CD14-positive monocyte (primary cell): Measurements from ENCODE around the gene CDC45. TPM values are rescaled to one million over a fixed set of nuclear protein-coding genes. Genes with fewer than 3 reads are reported as not detected.

Source experiments
- DNase-seq, 3 donors: peaks; one replicate each; pipeline ENCODE4 v3.0.0-alpha.2; 2011 to 2022
- H2AFZ ChIP-seq: 2 replicates; pipeline ENCODE4 v1.6.0; 2012; ENCODE audit warnings: mild to moderate bottlenecking, low read depth, low read length, inconsistent platforms; ENCODE audit not compliant: insufficient read depth, poor library complexity, severe bottlenecking
- H3K27ac ChIP-seq, 2 donors: 1 replicate in 1 of 2; 2 replicates in 1 of 2; pipeline ENCODE4 v1.5.1; 2012 to 2013; ENCODE audit warnings: low read length in 2 of 2, control low read depth in 1 of 2, inconsistent platforms in 1 of 2, low read depth in 1 of 2, mild to moderate bottlenecking in 1 of 2
- H3K27me3 ChIP-seq, 2 donors: one replicate each; pipeline versions ENCODE4 v1.6.0 to v1.6.1; 2011 to 2013; ENCODE audit warnings: low read length in 2 of 2; ENCODE audit not compliant: control insufficient read depth in 2 of 2, insufficient read depth in 2 of 2
- H3K36me3 ChIP-seq, 2 donors: replicated peaks in 1 of 2; 1 replicate in 1 of 2; 2 replicates in 1 of 2; pipeline versions ENCODE4 v1.5.1 to v1.6.1; 2012 to 2013; ENCODE audit warnings: low read length in 2 of 2, control low read depth in 1 of 2, inconsistent platforms in 1 of 2, mild to moderate bottlenecking in 1 of 2; ENCODE audit not compliant: insufficient read depth in 2 of 2, control insufficient read depth in 1 of 2
- H3K4me1 ChIP-seq, 2 donors: 1 replicate in 1 of 2; 2 replicates in 1 of 2; pipeline versions ENCODE4 v1.5.1 to v1.6.1; 2012 to 2013; ENCODE audit warnings: low read length in 2 of 2, control low read depth in 1 of 2, inconsistent platforms in 1 of 2, mild to moderate bottlenecking in 1 of 2, moderate library complexity in 1 of 2; ENCODE audit not compliant: insufficient read depth in 2 of 2, control insufficient read depth in 1 of 2
- H3K4me2 ChIP-seq: replicated peaks from 2 replicates; pipeline ENCODE3; 2012; ENCODE audit warnings: low read length, moderate library complexity, mild to moderate bottlenecking; ENCODE audit not compliant: poor library complexity, severe bottlenecking; ENCODE audit errors: extremely low read depth
- H3K4me3 ChIP-seq, 3 experiments: fragments of 200-600 bp in 1 of 3; sonication (generic) in 1 of 3; replicated peaks in 1 of 3; 1 replicate in 2 of 3; 2 replicates in 1 of 3; pipeline ENCODE4 v1.5.1; 2011 to 2013; ENCODE audit warnings: low read length in 3 of 3, mild to moderate bottlenecking in 3 of 3, control low read depth in 2 of 3, low read depth in 2 of 3, inconsistent platforms in 1 of 3, moderate library complexity in 1 of 3
- H3K79me2 ChIP-seq: 2 replicates; pipeline ENCODE4 v1.6.0; 2012; ENCODE audit warnings: mild to moderate bottlenecking, control low read depth, inconsistent platforms, low read length, moderate library complexity; ENCODE audit not compliant: insufficient read depth
- H3K9ac ChIP-seq: 2 replicates; pipeline ENCODE4 v1.6.0; 2017; ENCODE audit warnings: low read length, mild to moderate bottlenecking; ENCODE audit not compliant: insufficient read depth, poor library complexity, severe bottlenecking
- H3K9me3 ChIP-seq, 2 donors: replicated peaks in 1 of 2; 1 replicate in 1 of 2; 2 replicates in 1 of 2; pipeline versions ENCODE4 v1.5.1 to v1.6.1; 2012 to 2013; ENCODE audit warnings: low read length in 2 of 2, control low read depth in 1 of 2; ENCODE audit not compliant: control insufficient read depth in 1 of 2, insufficient read depth in 1 of 2
- H4K20me1 ChIP-seq: 2 replicates; pipeline ENCODE4 v1.6.0; 2012; ENCODE audit warnings: mild to moderate bottlenecking, low read length, control low read depth, moderate library complexity; ENCODE audit not compliant: insufficient read depth
- H3K27ac Mint-ChIP-seq, 7 donors: one replicate each; pipeline ENCODE4 v1.8.0; 2020; ENCODE audit warnings: mild to moderate bottlenecking in 7 of 7, mixed read lengths in 7 of 7, moderate library complexity in 6 of 7, inconsistent platforms in 2 of 7
- H3K27me3 Mint-ChIP-seq, 3 donors: one replicate each; pipeline ENCODE4 v1.8.0; 2021 to 2022; ENCODE audit warnings: low read depth in 3 of 3, mild to moderate bottlenecking in 3 of 3, mixed read lengths in 3 of 3, moderate library complexity in 3 of 3, inconsistent platforms in 1 of 3
- H3K36me3 Mint-ChIP-seq, 2 donors: one replicate each; pipeline ENCODE4 v1.8.0; 2020; ENCODE audit warnings: mixed read lengths in 2 of 2, inconsistent platforms in 1 of 2, mild to moderate bottlenecking in 1 of 2
- H3K4me1 Mint-ChIP-seq: one replicate; pipeline ENCODE4 v1.8.0; 2020; ENCODE audit warnings: mild to moderate bottlenecking, mixed read lengths
- H3K4me3 Mint-ChIP-seq, 2 donors: one replicate each; pipeline ENCODE4 v1.8.0; 2020; ENCODE audit warnings: mild to moderate bottlenecking in 2 of 2, mixed read lengths in 2 of 2, moderate library complexity in 1 of 2
- H3K9me3 Mint-ChIP-seq, 7 donors: one replicate each; pipeline ENCODE4 v1.8.0; 2020 to 2022; ENCODE audit warnings: mixed read lengths in 7 of 7, mild to moderate bottlenecking in 6 of 7, moderate library complexity in 6 of 7, inconsistent platforms in 2 of 7
- CTCF ChIP-seq: fragments of 200-600 bp; IDR thresholded peaks from one replicate; pipeline ENCODE4 v1.8.0; 2022; ENCODE audit warnings: antibody characterized with exemption, mild to moderate bottlenecking
- WGBS: methylation state at CpG from one replicate; pipeline ENCODE4 v1.1.5; 2013; ENCODE audit warnings: missing lambda C conversion rate; ENCODE audit not compliant: insufficient coverage; 5-methylcytosine and 5-hydroxymethylcytosine counted together
- intact Hi-C, 2 donors: fragments of 100-400 bp; cut with micrococcal nuclease; formaldehyde crosslinking; loops; one replicate each; pipeline versions ENCODE4 v1.15.0 to v1.15.1; 2023
- polyA plus RNA-seq, 3 donors: library from polyadenylated mRNA; depleted of rRNA in 1 of 3; unstranded in 2 of 3; stranded (reverse) in 1 of 3; fragments of 300-500 nt in 2 of 3; fragments of >200 nt in 1 of 3; fragmentation: Illumina TruSeq in 2 of 3; gene quantifications; 1 replicate in 2 of 3; 2 replicates in 1 of 3; pipeline ENCODE4 v1.2.3, GENCODE V29; 2012 to 2021

The CDC45 gene
- polyA plus RNA-seq, 3 donors, result 0.04 TPM; not detected in 2

- Mint-ChIP-seq H3K4me3 (no peak overlapping the region), H3K36me3 (peaks cover 94 to 97% of the 10 kb centered on the region in 2 donors)
Measured at GRCh38 chr22:19469421-19469820, 10.3 kb upstream of the CDC45 start.

GRCh38 chr22:19470010-19470409 is 9.7 kb upstream of the CDC45 start:
- WGBS, result 100% methylated on average over 2 of the region's 2 CpGs
- DNase-seq, result no peak
- Histone ChIP-seq H3K79me2 (peaks cover 4% of the 10 kb centered on the region), H3K9ac (no peak overlapping the region), H3K27me3 (no peaks in the 10 kb centered on the region), H4K20me1 (peaks cover 36% of the 10 kb centered on the region), H3K4me1 (no peaks in the 10 kb centered on the region), H2AFZ (no peak overlapping the region), H3K36me3 (peaks cover 97% of the 10 kb centered on the region in 2 donors), H3K9me3 (no peaks in the 10 kb centered on the region), H3K27ac (no peak overlapping the region), H3K4me3 (no peak overlapping the region), H3K4me2 (no peak overlapping the region)
- intact Hi-C loops, result loop anchor here in 1 of 2 donors (10.0 kb wide), 2 partner anchors 175 to 385 kb away; partner anchors contain the start of genes CLTCL1, GNB1L and RTL10
- Mint-ChIP-seq H3K4me3 (no peak overlapping the region), H3K4me1 (no peaks in the 10 kb centered on the region), H3K36me3 (peaks cover 90 to 96% of the 10 kb centered on the region in 2 donors), H3K27ac (no peak overlapping the region), H3K9me3 (no peaks in the 10 kb centered on the region), H3K27me3 (peaks cover 0 to 5% (median 0%) of the 10 kb centered on the region in 3 donors)
- TF ChIP-seq CTCF, result no peak

More at GRCh38 chr22:19469421-19469820, 10.3 kb upstream of the CDC45 start:
- no peaks in the 10 kb centered on the region for H3K9me3 ChIP-seq
- H3K4me1 ChIP-seq, result no peaks in the 10 kb centered on the region
- H3K27me3 Mint-ChIP-seq, result peaks cover 0 to 5% (median 0%) of the 10 kb centered on the region in 3 donors
- H3K27ac ChIP-seq, result no peak overlapping the region
- TF ChIP-seq CTCF, result no peak
- intact Hi-C loops, result loop anchor here in 1 of 2 donors (10.0 kb wide), 1 partner anchor 65 kb away; no protein-coding TSS in a partner anchor
- no peaks in the 10 kb centered on the region for H3K4me1 Mint-ChIP-seq
- H3K4me3 ChIP-seq, result no peak overlapping the region
- H4K20me1 ChIP-seq, result peaks cover 32% of the 10 kb centered on the region
- WGBS, result 98% methylated on average over 5 of the region's 7 CpGs
- DNase-seq, result no peak
- no peaks in the 10 kb centered on the region for H3K9me3 Mint-ChIP-seq
- no peak overlapping the region for H3K27ac Mint-ChIP-seq
- H3K36me3 ChIP-seq, result peaks cover 97% of the 10 kb centered on the region in 2 donors
- H3K27me3 ChIP-seq, result no peaks in the 10 kb centered on the region
- H3K79me2 ChIP-seq, result peaks cover 4% of the 10 kb centered on the region
- no peak overlapping the region for H3K4me2 ChIP-seq
- H2AFZ ChIP-seq, result no peak overlapping the region
- no peak overlapping the region for H3K9ac ChIP-seq
